Activated T-cell treated with anti-CD3 and anti-CD28 coated beads for 1 hour (primary cell): ENCODE data around the gene PDAP1.
"Not testable (repeated sequence)": the region's sequence is repeated elsewhere in the genome, so short reads cannot be mapped to it uniquely, and the experiment has no call there.

ENCODE experiments used
- DNase-seq: peaks from one replicate; pipeline ENCODE4 v3.0.0-alpha.2; 2020; ENCODE audit warnings: low read depth

The PDAP1 gene

DNA sequence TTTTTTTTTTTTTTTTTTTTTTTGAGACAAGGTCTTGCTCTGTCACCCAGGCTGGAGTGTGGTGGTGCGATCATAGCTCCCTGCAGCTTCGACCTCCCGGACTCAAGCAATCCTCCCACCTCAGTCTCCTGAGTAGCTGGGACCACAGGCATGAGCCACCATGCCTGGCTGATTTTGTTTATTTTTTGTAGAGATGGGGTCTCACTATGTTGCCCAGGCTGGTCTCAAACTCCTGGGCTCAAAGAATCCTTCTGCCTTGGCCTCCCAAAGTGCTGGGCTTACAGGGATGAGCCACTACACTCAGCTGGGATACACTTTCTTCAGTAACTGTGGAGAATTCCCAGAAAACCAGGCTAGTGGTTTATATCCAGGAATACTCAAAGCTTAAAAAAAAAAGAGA is 57.8 kb downstream of the PDAP1 start:
- not testable (repeated sequence) for DNase-seq
